ENCODE data around the gene ATP13A1.

ATP13A1 gene

DNA sequence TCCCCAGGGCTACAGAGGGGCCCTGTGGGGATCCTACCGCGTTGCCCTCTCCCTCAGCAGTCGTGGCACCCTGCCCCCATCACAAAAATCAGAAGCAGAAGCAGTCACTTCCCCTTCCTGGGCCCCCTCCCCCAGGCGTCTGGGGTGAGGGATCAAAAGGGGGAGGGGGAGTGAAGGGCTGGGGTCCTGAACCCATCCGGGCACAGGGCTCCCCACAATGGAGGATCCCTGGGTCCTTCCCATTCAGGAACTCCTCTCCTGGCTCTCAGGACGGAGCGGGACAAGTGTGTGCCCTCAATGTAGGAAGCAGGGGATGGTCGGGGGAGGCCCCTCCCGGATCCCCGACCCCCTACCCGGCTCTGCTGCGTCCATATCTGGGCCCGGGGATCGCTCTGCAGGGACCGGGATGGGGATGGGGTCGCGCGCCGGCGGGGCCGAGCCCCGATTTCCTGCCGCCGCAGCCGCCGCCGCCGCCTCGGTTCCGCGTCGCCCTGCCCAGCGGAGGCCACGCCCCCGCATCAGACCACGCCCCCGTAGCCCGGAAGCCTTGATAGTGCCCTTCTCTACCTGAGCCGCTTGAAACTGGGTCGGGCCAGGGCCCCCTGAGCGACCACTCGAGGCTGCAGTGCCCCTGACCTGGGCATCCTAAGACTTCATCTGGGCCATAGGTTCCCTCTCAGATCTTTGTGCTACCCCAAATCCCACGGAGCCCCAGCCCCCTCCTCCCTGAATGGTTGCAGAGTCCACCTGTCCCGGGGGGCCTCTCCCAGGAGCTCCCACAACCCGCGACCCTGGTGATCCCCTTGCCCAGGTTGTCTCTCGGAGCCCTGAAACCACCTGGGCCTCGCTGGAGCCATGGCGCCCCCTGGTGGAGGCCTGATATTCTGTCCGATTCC, 20.1 kb downstream of the ATP13A1 start, which contains the start of gene GMIP:
Gene GMIP (minus strand): TSS at position 500 of the 896 bp plus-strand sequence. CDS start 128 bp downstream, at position 372.
- peak; percentile 77 for DNase-seq (ENCODE audit: low read depth)

GRCh38 chr19:19642506-19643157, 20.8 kb downstream of the ATP13A1 start:
- DNase-seq (ENCODE audit: low read depth), result peak; percentile 38

DNA sequence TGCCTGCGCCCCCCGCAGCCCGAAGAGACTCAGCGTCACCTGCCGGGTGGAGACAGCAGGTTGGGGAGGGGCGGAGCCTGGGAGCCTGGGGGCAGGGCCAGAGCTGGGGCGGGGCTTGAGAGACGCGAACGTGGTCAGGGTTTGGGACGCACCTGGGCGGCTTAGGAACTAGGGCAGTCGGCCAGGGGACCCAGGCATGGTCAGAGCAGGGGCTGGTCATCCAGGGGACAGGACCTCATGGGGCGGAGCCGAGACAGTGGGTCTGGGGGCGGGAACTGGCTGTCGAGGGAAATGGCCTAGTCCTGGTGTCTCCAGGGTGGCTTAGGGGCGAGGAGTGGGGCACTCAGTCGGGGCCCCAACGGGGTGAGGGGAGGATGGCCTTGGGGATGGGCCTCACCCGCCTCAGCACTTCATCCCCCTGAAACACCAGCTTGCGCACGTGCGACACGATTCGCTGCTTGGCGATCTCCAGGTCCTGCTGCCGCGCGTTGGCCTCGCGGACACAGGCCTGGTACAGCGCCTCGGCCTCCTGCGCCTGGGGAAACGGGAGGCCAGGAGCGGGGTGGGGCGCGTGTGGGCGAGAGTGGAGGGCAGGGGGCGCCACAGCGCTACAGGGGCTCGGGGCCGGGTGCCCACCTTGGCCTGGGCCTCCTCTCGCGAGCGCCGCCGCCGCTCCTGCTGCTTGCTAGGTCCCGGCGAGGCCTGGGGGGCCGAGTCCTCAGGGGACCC, 25.8 kb downstream of the ATP13A1 start:
- no peak for DNase-seq (ENCODE audit: low read depth)

DNA sequence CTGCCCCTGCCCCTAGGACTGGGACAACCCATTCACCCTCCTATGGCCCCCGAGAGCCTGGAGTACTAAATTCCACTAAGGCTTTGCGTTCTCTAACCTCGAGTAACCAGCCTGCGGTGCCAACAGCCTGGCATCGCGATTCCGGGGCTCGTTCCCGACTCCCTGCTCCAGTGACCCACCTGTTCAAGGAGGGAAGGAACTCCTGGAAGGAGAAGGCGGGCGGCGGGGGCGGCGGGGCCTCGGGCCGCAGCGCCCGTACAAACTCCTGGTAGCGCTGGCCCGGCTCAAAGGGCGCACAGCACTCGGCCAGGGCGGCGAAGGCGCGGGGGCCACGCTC, 26.3 kb downstream of the ATP13A1 start:
- DNase-seq (ENCODE audit: low read depth), result no peak

DNA sequence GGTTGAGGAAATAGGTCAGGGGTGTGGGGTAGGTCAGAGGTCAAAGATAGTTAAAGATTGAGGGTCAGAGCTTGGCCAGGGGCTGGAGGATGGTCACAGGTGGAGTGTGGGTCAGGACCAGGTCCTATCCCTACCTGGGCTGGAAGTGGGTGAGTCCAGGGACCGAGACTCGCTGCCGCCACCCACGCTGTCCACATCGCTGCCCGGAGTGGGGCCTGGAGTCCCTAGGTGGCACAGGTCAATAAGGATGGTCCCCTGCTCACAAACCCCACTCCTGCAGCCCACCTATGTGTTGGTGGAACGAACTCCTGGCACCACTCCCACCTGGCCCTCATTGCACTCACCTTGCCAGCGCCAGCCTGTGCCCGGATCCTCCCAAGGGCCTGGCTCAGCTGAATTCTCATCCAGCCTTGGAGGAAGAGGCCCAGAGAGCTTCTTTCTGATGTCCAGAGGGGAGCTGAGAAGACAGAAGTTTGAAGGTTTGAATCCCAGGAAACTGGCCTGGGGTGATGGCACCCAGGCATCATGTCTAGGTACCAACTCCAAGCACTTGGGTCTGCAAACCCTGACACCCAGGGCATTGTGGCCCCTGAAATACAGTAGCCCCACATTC, 26.8 kb downstream of the ATP13A1 start:
- DNase-seq (ENCODE audit: low read depth), result no peak

GRCh38 chr19:19635313-19635702, 28.2 kb downstream of the ATP13A1 start:
- no peak for DNase-seq (ENCODE audit: low read depth)

DNA sequence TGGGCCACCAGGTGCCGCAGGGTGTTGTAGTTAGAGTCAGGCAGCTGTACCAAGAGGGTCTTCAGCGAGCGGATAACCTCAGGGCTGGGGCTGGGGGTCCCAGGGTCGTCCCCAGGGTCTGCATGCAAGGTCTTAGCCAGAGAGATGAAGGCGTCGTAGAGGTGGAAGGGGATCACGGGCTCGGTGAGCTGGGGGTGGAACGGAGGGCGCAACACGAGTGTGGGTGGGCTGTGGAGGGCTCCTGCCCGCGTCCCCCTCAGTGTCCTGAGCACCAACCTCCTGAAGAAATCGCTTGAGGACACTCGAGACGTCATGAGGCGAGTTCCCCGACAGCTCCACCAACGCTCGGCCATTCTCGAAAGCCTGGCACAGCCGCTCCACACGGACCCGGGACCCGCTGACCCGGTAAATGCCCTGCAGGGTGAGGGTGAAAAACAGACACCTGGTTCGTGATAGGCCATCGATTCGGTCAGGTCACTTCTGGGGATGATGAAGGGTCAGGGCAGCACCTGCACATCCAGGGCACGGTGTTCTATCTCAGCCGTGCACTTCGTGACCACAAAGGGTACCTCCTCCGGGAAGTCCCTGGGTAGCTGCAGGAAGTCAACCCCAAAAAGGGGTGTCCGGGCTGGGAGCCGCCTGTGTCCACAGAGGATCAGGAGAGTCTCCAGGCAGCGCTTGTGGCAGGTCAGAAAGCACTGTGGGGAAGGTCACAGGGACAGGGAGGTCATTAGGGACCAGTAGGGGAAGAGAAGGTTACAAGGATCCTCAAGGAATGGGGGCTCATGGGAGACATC, 28.8 kb downstream of the ATP13A1 start:
- DNase-seq (ENCODE audit: low read depth), result no peak

DNA sequence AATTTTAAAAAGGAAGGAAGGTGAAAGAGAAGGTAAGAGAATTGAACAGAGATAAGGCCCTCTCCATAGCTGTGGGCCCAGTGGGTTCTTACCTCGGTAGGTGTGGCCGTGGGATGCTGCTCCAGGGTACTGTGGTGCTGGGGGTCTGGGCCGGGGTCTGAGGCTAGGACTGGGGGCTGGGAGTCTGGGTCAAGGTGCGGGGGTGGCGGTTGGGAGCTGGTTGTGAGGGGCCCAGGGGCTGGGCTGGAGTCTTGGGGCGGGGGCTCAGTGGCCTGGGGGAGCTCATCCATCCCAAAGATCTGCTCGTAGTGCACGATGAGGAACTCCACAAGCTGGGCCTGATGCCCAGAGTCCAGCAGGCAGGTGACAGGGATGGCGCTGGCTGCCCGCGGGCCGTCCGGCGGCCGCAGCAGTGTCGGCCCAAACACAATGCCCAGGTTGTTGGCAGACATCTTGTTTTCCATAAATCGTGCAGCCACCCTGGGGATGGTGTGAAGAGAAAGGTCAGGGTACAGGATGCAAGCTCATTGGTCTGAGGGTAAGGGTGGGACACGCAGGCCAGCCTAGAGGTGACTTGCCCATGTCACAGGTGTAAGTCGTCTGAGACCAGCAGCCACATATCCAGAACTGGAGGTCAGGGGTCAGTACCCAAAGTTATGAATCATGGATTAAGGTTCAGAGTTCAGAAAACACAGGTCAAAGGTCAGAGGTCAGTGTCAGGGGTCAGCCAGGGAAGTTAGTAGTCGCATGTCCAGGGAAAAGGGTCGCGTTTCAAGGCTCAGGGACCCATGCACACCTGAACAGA, 29.6 kb downstream of the ATP13A1 start:
- no peak for DNase-seq (ENCODE audit: low read depth)

DNA sequence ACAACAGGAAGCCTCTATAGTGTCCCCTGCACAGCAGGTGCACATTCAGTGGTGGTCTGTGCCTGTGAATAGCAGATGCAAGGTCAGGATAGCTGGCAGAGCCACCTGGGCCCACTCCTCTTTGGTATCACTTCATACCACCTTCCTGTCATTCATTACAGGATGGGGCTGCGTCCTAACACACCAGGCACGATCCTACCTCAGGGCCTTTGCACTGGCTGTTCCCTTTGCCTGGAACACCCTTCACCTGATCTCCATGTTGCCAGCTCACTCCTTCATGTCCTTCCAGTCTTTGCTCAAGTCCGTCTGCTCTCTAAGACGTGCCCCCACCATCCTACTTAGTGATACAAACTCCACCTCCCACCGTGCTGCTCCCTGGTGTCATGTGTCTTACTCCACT, 30.8 kb downstream of the ATP13A1 start:
- no peak for DNase-seq (ENCODE audit: low read depth)

DNA sequence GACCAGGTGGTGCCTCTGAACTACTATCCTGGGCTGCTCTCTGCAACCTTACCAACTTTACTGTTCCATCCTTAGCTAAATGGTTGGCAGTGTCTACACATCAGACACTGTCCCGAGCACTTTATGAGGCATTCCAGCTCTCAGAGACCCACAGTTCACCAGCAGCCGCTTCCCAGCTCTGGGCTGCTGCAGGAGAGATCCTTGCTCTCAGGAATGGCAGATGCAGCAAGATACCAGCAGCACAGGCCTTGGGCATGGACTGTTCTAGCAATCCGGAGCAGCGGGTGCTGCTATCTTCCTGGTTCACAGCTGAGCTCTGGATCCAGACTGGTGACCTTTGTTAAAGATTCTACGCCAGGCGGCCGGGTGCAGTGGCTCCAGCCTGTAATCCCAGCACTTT, 32.1 kb downstream of the ATP13A1 start:
- DNase-seq (ENCODE audit: low read depth), result no peak

- DNase-seq (ENCODE audit: low read depth), result no peak
These were observed 33.0 kb downstream of the ATP13A1 start for GRCh38 chr19:19630426-19630825.

GRCh38 chr19:19630062-19630414, 33.4 kb downstream of the ATP13A1 start:
- no peak for DNase-seq (ENCODE audit: low read depth)

GRCh38 chr19:19628501-19629134, 34.9 kb downstream of the ATP13A1 start:
- peak; percentile 36 for DNase-seq (ENCODE audit: low read depth)

DNA sequence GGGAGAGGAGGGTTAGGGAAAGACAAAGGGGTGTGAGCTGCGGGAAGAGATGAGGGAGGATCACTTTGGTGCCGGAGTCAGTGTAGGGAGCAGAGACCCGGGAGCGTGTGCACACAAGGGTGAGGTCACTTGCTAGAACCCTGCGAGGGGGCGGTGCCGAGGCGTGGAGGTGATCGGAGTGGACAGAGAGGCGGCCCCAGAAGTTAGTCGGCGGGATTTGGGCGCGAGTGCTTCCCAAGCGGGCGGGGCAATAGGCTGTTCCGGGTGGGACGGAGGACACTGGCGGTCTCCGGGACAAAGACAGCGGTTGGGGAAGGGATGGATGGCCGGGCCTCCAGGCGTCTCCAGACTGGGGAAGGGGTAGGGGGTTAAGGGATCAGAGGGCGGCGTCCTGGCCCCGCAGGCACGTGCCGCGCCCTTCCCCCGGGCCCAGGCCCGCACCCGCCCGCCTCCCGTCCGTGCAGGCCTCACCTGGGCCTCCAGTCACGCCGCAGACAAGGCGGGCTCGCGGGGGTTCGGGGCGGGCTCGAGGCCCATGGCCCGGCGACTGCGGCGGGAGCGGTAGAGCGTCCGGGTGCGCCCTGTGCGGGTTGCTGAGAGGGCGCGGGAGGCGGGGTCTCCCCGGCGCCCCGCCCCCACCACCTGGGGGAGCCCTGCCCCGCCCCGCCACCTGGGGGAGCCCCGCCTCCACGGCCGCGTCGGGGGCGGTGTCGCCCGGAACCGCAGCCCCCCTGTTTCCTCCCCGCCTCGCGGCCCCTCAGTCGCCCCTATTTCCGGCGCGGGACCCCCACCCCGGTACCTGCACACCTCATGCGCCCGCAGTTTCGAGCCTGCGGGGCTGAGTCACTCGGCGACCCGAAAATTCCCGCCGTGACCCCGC, 35.6 kb downstream of the ATP13A1 start, which contains the start of gene LPAR2:
Gene LPAR2 (minus strand): TSS at position 600 of the 880 bp plus-strand sequence. CDS start 945 bp downstream, outside the sequence.
- peak; percentile 54 for DNase-seq (ENCODE audit: low read depth)

DNA sequence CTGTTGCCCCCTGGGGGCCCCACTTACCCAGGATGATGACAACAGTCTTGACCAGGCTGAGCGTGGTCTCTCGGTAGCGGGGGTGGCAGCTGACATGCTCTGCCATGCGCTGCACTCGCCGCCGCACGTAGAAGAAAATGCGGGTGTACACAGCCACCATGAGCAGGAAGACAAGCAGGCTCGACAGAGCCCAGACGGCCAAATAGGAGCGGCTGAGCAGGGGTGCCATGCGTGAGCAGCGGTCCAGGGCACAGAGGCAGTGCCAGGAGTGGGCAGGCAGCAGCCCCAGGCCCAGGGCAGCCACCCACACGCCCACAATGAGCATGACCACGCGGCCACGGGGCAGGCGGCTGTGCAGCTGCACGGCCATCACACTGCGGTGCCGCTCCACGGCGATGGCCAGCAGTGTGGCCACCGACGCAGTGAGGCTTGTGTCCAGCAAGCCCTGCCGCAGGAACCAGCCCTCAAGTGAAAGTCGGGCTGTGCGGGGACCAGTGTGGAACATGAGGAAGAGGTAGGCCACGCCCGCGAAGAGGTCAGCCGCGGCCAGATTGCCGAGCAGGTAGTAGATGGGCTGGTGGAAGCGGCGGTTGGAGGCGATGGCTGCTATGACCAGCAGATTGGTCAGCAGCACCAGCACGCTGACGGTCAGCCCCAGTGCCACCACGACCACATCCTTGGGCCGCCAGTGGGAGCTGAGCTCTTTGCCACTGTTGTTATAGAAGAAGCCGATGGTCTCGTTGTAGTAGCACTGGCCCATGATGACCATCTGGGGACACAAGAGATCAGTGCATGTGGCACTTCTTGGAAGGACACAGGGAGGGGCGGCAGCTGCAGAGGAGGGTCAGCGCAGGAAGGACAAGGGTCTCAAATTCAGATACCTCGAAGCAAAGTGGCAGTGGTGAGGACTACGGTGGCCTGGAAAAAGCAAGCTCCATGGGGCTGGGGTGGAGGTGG, 36.7 kb downstream of the ATP13A1 start:
- no peak for DNase-seq (ENCODE audit: low read depth)

GRCh38 chr19:19624032-19624570, 39.4 kb downstream of the ATP13A1 start:
- DNase-seq (ENCODE audit: low read depth), result no peak

DNA sequence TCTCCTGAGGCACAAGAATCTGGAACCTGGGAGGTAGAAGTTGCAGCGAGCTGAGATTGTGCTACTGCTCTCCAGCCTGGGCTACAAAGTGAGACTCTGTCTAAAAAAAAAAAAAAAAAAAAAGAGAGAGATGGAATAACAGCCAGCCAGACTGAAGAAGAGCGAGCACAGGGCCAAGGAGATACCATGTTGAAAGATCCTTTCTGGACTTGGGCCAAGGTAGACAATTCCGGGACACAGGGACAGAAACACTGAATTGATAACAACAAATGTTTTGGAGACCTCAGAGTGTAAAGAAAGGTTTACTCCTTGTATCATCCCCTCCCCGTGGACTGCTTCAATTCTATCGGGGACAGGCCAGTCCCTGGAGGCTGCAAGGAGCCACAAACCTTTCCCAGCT, 40.1 kb downstream of the ATP13A1 start:
- DNase-seq (ENCODE audit: low read depth), result no peak

DNA sequence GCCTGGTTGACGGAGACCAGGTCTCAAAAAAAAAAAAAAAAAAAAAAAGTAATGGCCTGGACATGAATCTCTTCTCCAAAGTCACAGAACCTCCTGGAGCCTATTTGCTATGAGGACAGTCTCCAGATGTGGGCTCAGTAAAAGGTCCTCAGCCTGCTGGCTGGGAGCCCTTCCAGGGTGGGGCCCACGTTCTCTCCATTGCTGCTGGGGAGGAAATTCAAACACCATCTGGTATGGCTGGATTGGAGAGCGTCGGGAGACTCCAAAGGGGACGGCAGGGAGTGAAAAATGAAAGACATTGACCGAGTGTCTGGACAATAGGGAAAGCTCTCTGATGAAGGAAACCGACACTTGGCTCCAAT, 43.6 kb downstream of the ATP13A1 start:
- no peak for DNase-seq (ENCODE audit: low read depth)

All from activated T-cell treated with anti-CD3 and anti-CD28 coated beads for 24 hours (primary cell).